GM13976 (cell line): Measurements from ENCODE around the gene SUSD6.

Experiments used
- DNase-seq: peaks from one replicate; pipeline ENCODE4 v3.0.0; 2012; ENCODE audit warnings: low spot score
- CTCF ChIP-seq: IDR thresholded peaks from 2 replicates; pipeline ENCODE4 v1.5.1; 2012; ENCODE audit warnings: borderline replicate concordance, mild to moderate bottlenecking; ENCODE audit not compliant: insufficient read depth; ENCODE audit errors: extremely low read depth, missing control alignments, control extremely low read depth
- in situ Hi-C: fragments of 300-500 bp; cut with MboI; formaldehyde crosslinking; loops from one replicate; pipeline ENCODE4 v1.12.0; 2022; ENCODE audit warnings: low sequenced_read_pairs, mixed read lengths, inconsistent platforms; ENCODE audit not compliant: unreplicated experiment

SUSD6 gene

GRCh38 chr14:69750495-69750894 lies 139.1 kb downstream of the SUSD6 start:
- TF ChIP-seq CTCF, result no peak
- in situ Hi-C loops, result no loop called here
- no peak for DNase-seq

- no peak for DNase-seq
- in situ Hi-C loops, result no loop called here
- no peak for TF ChIP-seq CTCF
These were observed 141.4 kb downstream of the SUSD6 start for GRCh38 chr14:69752773-69753172.

DNA sequence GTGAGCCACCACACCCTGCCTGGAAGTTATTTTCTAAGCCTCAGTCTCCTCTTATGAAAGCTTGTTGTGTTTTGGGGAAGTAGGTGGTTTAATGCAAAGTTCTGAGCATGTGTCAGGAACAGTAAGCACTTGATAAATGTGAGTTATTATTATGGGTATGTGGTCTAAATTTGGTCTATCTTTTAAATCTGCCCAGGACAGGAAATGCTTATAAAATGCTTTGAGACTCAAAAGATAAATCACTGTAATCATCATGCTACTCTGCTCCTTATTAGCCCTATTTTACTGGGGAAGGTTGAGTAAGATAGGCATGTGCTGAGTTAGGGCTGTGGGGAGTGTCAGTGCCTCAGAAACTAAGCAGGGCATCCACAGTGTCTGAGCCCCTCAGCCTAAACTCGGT lies 142.5 kb downstream of the SUSD6 start:
- no peak for TF ChIP-seq CTCF
- in situ Hi-C loops, result no loop called here
- no peak for DNase-seq

- no peak for DNase-seq
- no peak for TF ChIP-seq CTCF
- in situ Hi-C loops, result no loop called here
These were observed 143.1 kb downstream of the SUSD6 start for GRCh38 chr14:69754487-69754886.

- no peak for DNase-seq
- in situ Hi-C loops, result no loop called here
- no peak for TF ChIP-seq CTCF
These were observed 143.9 kb downstream of the SUSD6 start for GRCh38 chr14:69755296-69755695.

GRCh38 chr14:69755784-69756183 lies 144.4 kb downstream of the SUSD6 start:
- TF ChIP-seq CTCF, result no peak
- in situ Hi-C loops, result no loop called here
- DNase-seq, result no peak

DNA sequence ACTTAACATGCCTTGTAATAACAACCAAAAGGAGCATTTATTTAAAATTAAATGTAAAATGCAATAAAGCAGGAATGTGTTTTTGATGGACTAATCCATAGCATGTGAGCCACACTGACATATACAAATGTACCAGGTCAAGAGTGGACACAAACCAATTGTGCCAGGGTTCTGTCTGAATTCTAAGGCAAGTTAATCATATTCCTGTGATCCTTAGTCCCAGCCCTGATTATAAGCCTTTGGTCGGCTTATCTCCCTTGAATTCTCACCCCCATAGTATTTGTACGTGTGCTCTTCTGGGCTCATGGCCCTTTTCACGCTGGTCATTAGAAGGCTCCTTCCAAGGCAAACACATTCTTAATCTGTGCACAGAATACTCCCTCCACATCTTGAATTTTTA lies 144.9 kb downstream of the SUSD6 start:
- no peak for TF ChIP-seq CTCF
- DNase-seq, result no peak
- in situ Hi-C loops, result no loop called here
